Liver (tissue), 3 donors: Measurements from ENCODE around the gene VWA2.

Experiments
- ATF3 ChIP-seq: IDR thresholded peaks from 2 replicates; pipeline ENCODE4 v1.6.1; 2016; ENCODE audit warnings: antibody characterized with exemption
- CTCF ChIP-seq: fragments of 150-350 bp; IDR thresholded peaks from 2 replicates; pipeline ENCODE4 v1.5.1; 2017; ENCODE audit warnings: improper control_type of control experiment, low read depth, low read length; ENCODE audit not compliant: missing input control
- FOXA1 ChIP-seq: IDR thresholded peaks from 2 replicates; pipeline ENCODE4 v1.6.1; 2016; ENCODE audit warnings: antibody characterized with exemption
- GABPA ChIP-seq, 2 donors: IDR thresholded peaks in 1 of 2; conservative IDR thresholded peaks in 1 of 2; 2 replicates each; pipeline ENCODE4 v1.6.1; 2016; ENCODE audit warnings: antibody characterized with exemption in 2 of 2, mild to moderate bottlenecking in 1 of 2, moderate library complexity in 1 of 2
- JUND ChIP-seq, 2 donors: IDR thresholded peaks; 2 replicates each; pipeline ENCODE4 v1.6.1; 2016; ENCODE audit warnings: antibody characterized with exemption in 2 of 2
- MAX ChIP-seq: IDR thresholded peaks from 2 replicates; pipeline ENCODE4 v1.6.1; 2016; ENCODE audit warnings: antibody characterized with exemption
- RAD21 ChIP-seq, 2 donors: IDR thresholded peaks; 2 replicates each; pipeline ENCODE4 v1.6.1; 2016; ENCODE audit warnings: antibody characterized with exemption in 2 of 2, mild to moderate bottlenecking in 2 of 2
- REST ChIP-seq: IDR thresholded peaks from 2 replicates; pipeline ENCODE4 v1.6.1; 2016; ENCODE audit warnings: antibody characterized with exemption, mild to moderate bottlenecking
- RXRA ChIP-seq, 2 donors: IDR thresholded peaks; 2 replicates each; pipeline ENCODE4 v1.6.1; 2017 to 2018; ENCODE audit warnings: antibody characterized with exemption in 2 of 2, mild to moderate bottlenecking in 1 of 2
- TAF1 ChIP-seq: conservative IDR thresholded peaks from 2 replicates; pipeline ENCODE4 v1.6.1; 2016; ENCODE audit warnings: antibody characterized with exemption, mild to moderate bottlenecking
- YY1 ChIP-seq: IDR thresholded peaks from 2 replicates; pipeline ENCODE4 v1.6.1; 2016; ENCODE audit warnings: antibody characterized with exemption, mild to moderate bottlenecking
- donor health status: healthy.
- donor health status: healthy.

GRCh38 chr10:114281006-114281405, 42.0 kb downstream of the VWA2 start:
- TF ChIP-seq CTCF (no peak), MAX (no peak), GABPA (IDR thresholded peaks at IDR 0.05 in 1 of 2, conservative IDR thresholded peaks at IDR 0.05 in 1 of 2) (no peak), RXRA (IDR thresholded peaks at IDR 0.05) (no peak), REST (no peak), RAD21 (IDR thresholded peaks at IDR 0.05) (no peak), JUND (IDR thresholded peaks at IDR 0.05) (no peak), TAF1 (no peak), YY1 (no peak), FOXA1 (no peak), ATF3 (no peak)
